ENCODE results near the gene ARPC2.

DNA sequence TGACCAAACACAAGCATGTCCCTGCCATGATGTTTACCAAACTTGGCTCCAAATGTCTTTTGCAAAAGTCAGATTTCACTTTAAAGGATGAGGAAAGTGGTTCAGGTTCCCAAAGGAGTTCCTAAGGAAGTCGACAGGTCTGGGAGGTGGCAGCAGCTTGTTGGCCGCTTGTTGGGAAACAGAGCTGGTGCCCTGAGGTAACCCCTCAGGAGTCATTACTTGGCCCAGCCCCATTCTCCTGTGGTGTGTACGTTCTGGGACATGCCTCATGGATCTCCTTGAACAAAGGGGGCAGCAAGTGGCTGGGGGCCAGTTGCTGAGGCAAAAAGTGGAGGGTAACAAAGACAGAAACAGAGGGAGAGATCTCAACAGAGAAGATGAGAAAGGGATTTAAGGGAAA is 64.5 kb downstream of the ARPC2 start:
- no peak for TF ChIP-seq POLR2A (IDR thresholded peaks at IDR 0.05)
- TF ChIP-seq, protein P1, sequence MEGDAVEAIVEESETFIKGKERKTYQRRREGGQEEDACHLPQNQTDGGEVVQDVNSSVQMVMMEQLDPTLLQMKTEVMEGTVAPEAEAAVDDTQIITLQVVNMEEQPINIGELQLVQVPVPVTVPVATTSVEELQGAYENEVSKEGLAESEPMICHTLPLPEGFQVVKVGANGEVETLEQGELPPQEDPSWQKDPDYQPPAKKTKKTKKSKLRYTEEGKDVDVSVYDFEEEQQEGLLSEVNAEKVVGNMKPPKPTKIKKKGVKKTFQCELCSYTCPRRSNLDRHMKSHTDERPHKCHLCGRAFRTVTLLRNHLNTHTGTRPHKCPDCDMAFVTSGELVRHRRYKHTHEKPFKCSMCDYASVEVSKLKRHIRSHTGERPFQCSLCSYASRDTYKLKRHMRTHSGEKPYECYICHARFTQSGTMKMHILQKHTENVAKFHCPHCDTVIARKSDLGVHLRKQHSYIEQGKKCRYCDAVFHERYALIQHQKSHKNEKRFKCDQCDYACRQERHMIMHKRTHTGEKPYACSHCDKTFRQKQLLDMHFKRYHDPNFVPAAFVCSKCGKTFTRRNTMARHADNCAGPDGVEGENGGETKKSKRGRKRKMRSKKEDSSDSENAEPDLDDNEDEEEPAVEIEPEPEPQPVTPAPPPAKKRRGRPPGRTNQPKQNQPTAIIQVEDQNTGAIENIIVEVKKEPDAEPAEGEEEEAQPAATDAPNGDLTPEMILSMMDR (IDR thresholded peaks at IDR 0.05 in 8 of 11, conservative IDR thresholded peaks at IDR 0.05 in 3 of 11) = no peak
